HEK293 (cell line): Measurements from ENCODE around the gene USP24.
A peak's percentile ranks its signal among the peaks of the same experiment; 100 is the strongest.
"Not testable (repeated sequence)": the region's sequence is repeated elsewhere in the genome, so short reads cannot be mapped to it uniquely, and the experiment has no call there.

Source experiments
- CTCF ChIA-PET: fragments of 350-600 bp; formaldehyde crosslinking; extraction: SDS; loops from one replicate; lab custom pipeline; 2021; ENCODE audit warnings: antibody characterized with exemption; lab: Yijun Ruan, JAX
- POLR2A ChIA-PET: fragments of 300-600 bp; formaldehyde crosslinking; extraction: SDS; loops from one replicate; lab custom pipeline; 2020; ENCODE audit warnings: antibody characterized with exemption, inconsistent platforms; lab: Yijun Ruan, JAX
- H3K27ac ChIP-seq: fragments of 200-500 bp; sonication (Bioruptor generic); 2 replicates; pipeline ENCODE4 v1.5.1; 2014; ENCODE audit warnings: low read depth, low read length, control low read depth, inconsistent platforms; ENCODE audit errors: extremely low read depth
- H3K36me3 ChIP-seq, 2 experiments: fragments of 200-500 bp in 1 of 2; sonication (Bioruptor generic) in 1 of 2; 1 replicate in 1 of 2; 2 replicates in 1 of 2; pipeline ENCODE4 v1.5.1; 2014 to 2017; ENCODE audit warnings: inconsistent platforms in 2 of 2, low read length in 2 of 2; ENCODE audit not compliant: control insufficient read depth in 2 of 2, insufficient read depth in 1 of 2
- H3K4me1 ChIP-seq: fragments of 200-500 bp; sonication (Bioruptor generic); 2 replicates; pipeline ENCODE4 v1.5.1; 2014; ENCODE audit warnings: mild to moderate bottlenecking, low read length, inconsistent platforms; ENCODE audit not compliant: control insufficient read depth, insufficient read depth
- H3K4me3 ChIP-seq: 2 replicates; pipeline ENCODE4 v1.5.1; 2011; ENCODE audit warnings: low read depth, mild to moderate bottlenecking, control low read depth, low read length, moderate library complexity
- H3K9me3 ChIP-seq: fragments of 200-500 bp; sonication (Bioruptor generic); 2 replicates; pipeline ENCODE4 v1.5.1; 2014; ENCODE audit warnings: low read depth, low read length, inconsistent platforms; ENCODE audit not compliant: control insufficient read depth, insufficient read depth
- SP7 ChIP-seq: fragments of 450-650 bp; formaldehyde crosslinking; IDR thresholded peaks from 2 replicates; pipeline ENCODE4 v1.5.1; 2016; ENCODE audit warnings: missing biosample characterization, missing genetic modification characterization
- ZSCAN23 ChIP-seq: fragments of 450-650 bp; formaldehyde crosslinking; IDR thresholded peaks from 2 replicates; pipeline ENCODE4 v1.5.1; 2016; ENCODE audit warnings: missing biosample characterization, missing genetic modification characterization
- TF ChIP-seq, protein P1 (sequence below): fragments of 450-650 bp; formaldehyde crosslinking; IDR thresholded peaks from 2 replicates; pipeline ENCODE4 v1.5.1; 2016; ENCODE audit warnings: missing biosample characterization, missing genetic modification characterization
- TF ChIP-seq, protein P2 (sequence below): fragments of 450-650 bp; formaldehyde crosslinking; conservative IDR thresholded peaks from 2 replicates; pipeline ENCODE4 v1.5.1; 2016; ENCODE audit warnings: low read depth, missing biosample characterization, missing genetic modification characterization
- TF ChIP-seq, protein P3 (sequence below): fragments of 450-650 bp; formaldehyde crosslinking; IDR thresholded peaks from 2 replicates; pipeline ENCODE4 v1.5.1; 2016; ENCODE audit warnings: missing biosample characterization, missing genetic modification characterization
- TF ChIP-seq, protein P4 (sequence below): fragments of 450-650 bp; formaldehyde crosslinking; IDR thresholded peaks from 2 replicates; pipeline ENCODE4 v1.5.1; 2016; ENCODE audit warnings: missing biosample characterization, missing genetic modification characterization, borderline replicate concordance

The USP24 gene

DNA sequence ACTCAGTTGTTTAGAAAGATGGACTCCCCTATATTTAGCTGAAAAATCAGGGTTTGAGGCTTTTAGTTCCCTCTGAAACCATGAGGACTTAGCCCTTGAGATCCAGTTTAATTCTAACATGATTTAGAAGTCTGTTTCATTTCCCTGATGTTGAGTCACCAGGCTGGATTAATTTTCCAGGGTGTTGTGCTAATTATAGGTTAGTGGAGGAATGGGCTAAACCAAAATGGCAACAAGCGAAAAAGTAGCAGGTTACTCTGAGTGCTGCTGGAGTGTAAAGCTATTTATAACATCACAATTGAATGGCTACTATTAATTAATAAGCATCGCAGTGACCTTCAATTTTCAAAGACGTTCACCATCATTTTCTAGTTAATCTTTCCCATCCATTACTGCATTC, 15.5 kb upstream of the USP24 start:
- TF ChIP-seq, protein P1, sequence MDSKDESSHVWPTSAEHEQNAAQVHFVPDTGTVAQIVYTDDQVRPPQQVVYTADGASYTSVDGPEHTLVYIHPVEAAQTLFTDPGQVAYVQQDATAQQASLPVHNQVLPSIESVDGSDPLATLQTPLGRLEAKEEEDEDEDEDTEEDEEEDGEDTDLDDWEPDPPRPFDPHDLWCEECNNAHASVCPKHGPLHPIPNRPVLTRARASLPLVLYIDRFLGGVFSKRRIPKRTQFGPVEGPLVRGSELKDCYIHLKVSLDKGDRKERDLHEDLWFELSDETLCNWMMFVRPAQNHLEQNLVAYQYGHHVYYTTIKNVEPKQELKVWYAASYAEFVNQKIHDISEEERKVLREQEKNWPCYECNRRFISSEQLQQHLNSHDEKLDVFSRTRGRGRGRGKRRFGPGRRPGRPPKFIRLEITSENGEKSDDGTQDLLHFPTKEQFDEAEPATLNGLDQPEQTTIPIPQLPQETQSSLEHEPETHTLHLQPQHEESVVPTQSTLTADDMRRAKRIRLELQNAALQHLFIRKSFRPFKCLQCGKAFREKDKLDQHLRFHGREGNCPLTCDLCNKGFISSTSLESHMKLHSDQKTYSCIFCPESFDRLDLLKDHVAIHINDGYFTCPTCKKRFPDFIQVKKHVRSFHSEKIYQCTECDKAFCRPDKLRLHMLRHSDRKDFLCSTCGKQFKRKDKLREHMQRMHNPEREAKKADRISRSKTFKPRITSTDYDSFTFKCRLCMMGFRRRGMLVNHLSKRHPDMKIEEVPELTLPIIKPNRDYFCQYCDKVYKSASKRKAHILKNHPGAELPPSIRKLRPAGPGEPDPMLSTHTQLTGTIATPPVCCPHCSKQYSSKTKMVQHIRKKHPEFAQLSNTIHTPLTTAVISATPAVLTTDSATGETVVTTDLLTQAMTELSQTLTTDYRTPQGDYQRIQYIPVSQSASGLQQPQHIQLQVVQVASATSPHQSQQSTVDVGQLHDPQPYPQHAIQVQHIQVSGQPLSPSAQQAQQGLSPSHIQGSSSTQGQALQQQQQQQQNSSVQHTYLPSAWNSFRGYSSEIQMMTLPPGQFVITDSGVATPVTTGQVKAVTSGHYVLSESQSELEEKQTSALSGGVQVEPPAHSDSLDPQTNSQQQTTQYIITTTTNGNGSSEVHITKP (tag by site-specific recombination): peak; percentile 57
- no peak for TF ChIP-seq ZSCAN23 (tag by site-specific recombination)
- peak; percentile 41; the same call in 1 of the 2 replicates for TF ChIP-seq SP7 (tag by site-specific recombination)
- TF ChIP-seq, all 188 proteins: peak for 2
- POLR2A ChIA-PET: no interaction called here

DNA sequence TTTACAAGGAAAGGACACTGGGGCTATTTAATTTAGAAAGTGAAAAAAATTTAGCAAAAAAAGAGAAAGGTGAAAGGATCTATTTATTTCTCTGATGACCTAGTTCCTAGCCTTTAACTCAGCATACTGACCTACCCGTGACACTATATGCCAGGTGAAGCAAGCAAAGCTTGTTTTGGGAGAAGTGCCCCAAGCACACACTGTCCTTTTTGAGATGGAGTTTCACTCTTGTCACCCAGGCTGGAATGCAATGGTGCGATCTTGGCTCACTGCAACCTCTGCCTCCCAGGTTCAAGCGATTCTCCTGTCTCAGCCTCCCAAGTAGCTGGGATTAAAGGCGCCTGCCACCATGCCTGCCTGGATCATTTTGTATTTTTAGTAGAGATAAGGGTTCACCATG, 14.6 kb upstream of the USP24 start:
- H3K27ac ChIP-seq, H3K4me1 ChIP-seq, H3K4me3 ChIP-seq, POLR2A ChIA-PET, H3K36me3 ChIP-seq, H3K9me3 ChIP-seq: not testable (repeated sequence)
- CTCF ChIA-PET: interaction anchor here (1.1 kb wide), 1 partner anchor 42 kb away, joined by 3 read pairs; no protein-coding TSS in a partner anchor

More for the DNA sequence above, 15.5 kb upstream of the USP24 start:
- Histone ChIP-seq H3K27ac (no peak overlapping the region), H3K9me3 (no peaks in the 10 kb centered on the region), H3K36me3 (no peaks in the 10 kb centered on the region), H3K4me1 (no peaks in the 10 kb centered on the region), H3K4me3 (no peak overlapping the region)
- CTCF ChIA-PET: no interaction called here

DNA sequence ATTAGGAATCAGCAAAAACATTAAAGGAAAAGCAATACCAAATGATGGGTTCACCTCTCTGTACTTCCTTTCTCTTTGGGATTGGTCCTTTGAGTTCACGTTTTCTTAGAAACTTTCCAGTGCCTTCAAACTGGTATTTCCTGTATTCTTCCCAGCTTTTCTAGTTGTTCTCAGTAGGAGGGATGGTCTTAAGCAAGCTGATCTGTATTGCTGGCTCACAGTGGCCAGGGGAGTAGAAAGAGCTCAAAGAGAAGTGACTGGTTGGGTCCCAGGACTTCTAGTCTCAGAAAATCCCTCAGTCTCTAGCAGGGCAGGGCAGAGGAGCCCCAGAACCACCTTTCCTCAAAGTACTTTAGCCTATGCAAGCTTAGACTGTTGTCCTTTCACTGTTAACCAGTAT, 10.1 kb upstream of the USP24 start:
- no peak overlapping the region for H3K27ac ChIP-seq
- POLR2A ChIA-PET: no interaction called here
- CTCF ChIA-PET: no interaction called here
- H3K36me3 ChIP-seq: no peaks in the 10 kb centered on the region
- H3K9me3 ChIP-seq: no peaks in the 10 kb centered on the region
- no peak overlapping the region for H3K4me3 ChIP-seq
- H3K4me1 ChIP-seq: no peaks in the 10 kb centered on the region
- TF ChIP-seq, protein P2, sequence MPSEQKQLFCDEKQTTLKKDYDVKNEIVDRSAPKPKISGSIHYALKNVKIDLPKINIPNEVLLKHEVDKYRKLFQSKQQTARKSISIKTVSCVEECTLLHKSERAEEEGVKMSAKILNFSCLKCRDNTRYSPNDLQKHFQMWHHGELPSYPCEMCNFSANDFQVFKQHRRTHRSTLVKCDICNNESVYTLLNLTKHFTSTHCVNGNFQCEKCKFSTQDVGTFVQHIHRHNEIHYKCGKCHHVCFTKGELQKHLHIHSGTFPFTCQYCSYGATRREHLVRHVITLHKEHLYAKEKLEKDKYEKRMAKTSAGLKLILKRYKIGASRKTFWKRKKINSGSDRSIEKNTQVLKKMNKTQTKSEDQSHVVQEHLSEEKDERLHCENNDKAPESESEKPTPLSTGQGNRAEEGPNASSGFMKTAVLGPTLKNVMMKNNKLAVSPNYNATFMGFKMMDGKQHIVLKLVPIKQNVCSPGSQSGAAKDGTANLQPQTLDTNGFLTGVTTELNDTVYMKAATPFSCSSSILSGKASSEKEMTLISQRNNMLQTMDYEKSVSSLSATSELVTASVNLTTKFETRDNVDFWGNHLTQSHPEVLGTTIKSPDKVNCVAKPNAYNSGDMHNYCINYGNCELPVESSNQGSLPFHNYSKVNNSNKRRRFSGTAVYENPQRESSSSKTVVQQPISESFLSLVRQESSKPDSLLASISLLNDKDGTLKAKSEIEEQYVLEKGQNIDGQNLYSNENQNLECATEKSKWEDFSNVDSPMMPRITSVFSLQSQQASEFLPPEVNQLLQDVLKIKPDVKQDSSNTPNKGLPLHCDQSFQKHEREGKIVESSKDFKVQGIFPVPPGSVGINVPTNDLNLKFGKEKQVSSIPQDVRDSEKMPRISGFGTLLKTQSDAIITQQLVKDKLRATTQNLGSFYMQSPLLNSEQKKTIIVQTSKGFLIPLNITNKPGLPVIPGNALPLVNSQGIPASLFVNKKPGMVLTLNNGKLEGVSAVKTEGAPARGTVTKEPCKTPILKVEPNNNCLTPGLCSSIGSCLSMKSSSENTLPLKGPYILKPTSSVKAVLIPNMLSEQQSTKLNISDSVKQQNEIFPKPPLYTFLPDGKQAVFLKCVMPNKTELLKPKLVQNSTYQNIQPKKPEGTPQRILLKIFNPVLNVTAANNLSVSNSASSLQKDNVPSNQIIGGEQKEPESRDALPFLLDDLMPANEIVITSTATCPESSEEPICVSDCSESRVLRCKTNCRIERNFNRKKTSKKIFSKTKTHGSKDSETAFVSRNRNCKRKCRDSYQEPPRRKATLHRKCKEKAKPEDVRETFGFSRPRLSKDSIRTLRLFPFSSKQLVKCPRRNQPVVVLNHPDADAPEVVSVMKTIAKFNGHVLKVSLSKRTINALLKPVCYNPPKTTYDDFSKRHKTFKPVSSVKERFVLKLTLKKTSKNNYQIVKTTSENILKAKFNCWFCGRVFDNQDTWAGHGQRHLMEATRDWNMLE (tag by site-specific recombination): no peak
- TF ChIP-seq, protein P3, sequence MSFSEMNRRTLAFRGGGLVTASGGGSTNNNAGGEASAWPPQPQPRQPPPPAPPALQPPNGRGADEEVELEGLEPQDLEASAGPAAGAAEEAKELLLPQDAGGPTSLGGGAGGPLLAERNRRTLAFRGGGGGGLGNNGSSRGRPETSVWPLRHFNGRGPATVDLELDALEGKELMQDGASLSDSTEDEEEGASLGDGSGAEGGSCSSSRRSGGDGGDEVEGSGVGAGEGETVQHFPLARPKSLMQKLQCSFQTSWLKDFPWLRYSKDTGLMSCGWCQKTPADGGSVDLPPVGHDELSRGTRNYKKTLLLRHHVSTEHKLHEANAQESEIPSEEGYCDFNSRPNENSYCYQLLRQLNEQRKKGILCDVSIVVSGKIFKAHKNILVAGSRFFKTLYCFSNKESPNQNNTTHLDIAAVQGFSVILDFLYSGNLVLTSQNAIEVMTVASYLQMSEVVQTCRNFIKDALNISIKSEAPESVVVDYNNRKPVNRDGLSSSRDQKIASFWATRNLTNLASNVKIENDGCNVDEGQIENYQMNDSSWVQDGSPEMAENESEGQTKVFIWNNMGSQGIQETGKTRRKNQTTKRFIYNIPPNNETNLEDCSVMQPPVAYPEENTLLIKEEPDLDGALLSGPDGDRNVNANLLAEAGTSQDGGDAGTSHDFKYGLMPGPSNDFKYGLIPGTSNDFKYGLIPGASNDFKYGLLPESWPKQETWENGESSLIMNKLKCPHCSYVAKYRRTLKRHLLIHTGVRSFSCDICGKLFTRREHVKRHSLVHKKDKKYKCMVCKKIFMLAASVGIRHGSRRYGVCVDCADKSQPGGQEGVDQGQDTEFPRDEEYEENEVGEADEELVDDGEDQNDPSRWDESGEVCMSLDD (tag by site-specific recombination): no peak
- TF ChIP-seq, protein P4, sequence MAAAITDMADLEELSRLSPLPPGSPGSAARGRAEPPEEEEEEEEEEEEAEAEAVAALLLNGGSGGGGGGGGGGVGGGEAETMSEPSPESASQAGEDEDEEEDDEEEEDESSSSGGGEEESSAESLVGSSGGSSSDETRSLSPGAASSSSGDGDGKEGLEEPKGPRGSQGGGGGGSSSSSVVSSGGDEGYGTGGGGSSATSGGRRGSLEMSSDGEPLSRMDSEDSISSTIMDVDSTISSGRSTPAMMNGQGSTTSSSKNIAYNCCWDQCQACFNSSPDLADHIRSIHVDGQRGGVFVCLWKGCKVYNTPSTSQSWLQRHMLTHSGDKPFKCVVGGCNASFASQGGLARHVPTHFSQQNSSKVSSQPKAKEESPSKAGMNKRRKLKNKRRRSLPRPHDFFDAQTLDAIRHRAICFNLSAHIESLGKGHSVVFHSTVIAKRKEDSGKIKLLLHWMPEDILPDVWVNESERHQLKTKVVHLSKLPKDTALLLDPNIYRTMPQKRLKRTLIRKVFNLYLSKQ (tag by site-specific recombination): no peak
